Endothelial cell of umbilical vein (primary cell): ENCODE results near the gene CPNE5. TPM values are rescaled to one million over a fixed set of nuclear protein-coding genes. Genes with fewer than 3 reads are reported as not detected.

Experiments used
- BruUV-seq: library from RNA; stranded (reverse); fragments of 400-500 nt; replicated peaks from 2 replicates; lab custom pipeline; 2021; lab: Mats Ljungman, UMichigan
- CTCF ChIA-PET: fragments of 300-600, 350-600 bp; sonication (Branson Sonifier 250); formaldehyde crosslinking; loops from one replicate; lab custom pipeline; 2021; ENCODE audit warnings: antibody characterized with exemption, inconsistent platforms; lab: Charles Lee
- POLR2A ChIA-PET: fragments of 300-600, 350-600 bp; sonication (Branson Sonifier 250); formaldehyde crosslinking; loops from one replicate; lab custom pipeline; 2021; ENCODE audit warnings: antibody characterized with exemption, inconsistent platforms; lab: Charles Lee
- DNase-seq: peaks from one replicate; pipeline ENCODE4 v3.0.0-alpha.2; 2011; ENCODE audit warnings: low read depth, low spot score
- FAIRE-seq: peaks from 2 replicates; lab custom pipeline; 2011; peaks lifted over from hg19 to GRCh38; lab: Jason Lieb, UNC
- H2AFZ ChIP-seq: 2 replicates; pipeline ENCODE4 v1.6.0; 2012; ENCODE audit warnings: low read depth, low read length, control low read depth, inconsistent platforms
- H3K27ac ChIP-seq: 2 replicates; pipeline ENCODE4 v1.5.1; 2011; ENCODE audit warnings: low read depth, mild to moderate bottlenecking, control low read depth, low read length, moderate library complexity; ENCODE audit not compliant: insufficient read depth
- H3K27me3 ChIP-seq, 2 experiments: 2 replicates each; pipeline versions ENCODE4 v1.6.0 to v1.6.1; 2011; ENCODE audit warnings: low read length in 2 of 2, mixed read lengths in 1 of 2; ENCODE audit not compliant: control insufficient read depth in 2 of 2, insufficient read depth in 2 of 2
- H3K36me3 ChIP-seq, 2 experiments: 2 replicates in 1 of 2; 3 replicates in 1 of 2; pipeline ENCODE4 v1.5.1; 2011; ENCODE audit warnings: low read length in 2 of 2, mild to moderate bottlenecking in 1 of 2, moderate library complexity in 1 of 2; ENCODE audit not compliant: control insufficient read depth in 2 of 2, insufficient read depth in 2 of 2; ENCODE audit errors: extremely low read depth in 1 of 2
- H3K4me1 ChIP-seq: 3 replicates; pipeline ENCODE4 v1.5.1; 2011; ENCODE audit warnings: mild to moderate bottlenecking, low read length; ENCODE audit not compliant: control insufficient read depth, insufficient read depth; ENCODE audit errors: extremely low read depth
- H3K4me2 ChIP-seq: 2 replicates; pipeline ENCODE4 v1.6.1; 2011; ENCODE audit warnings: low read length, control low read depth, mixed read lengths; ENCODE audit not compliant: insufficient read depth
- H3K4me3 ChIP-seq, 3 experiments: fragments of 200-600 bp in 1 of 3; sonication (generic), shearing (Covaris generic) in 1 of 3; replicated peaks in 1 of 3; 2 replicates each; pipeline ENCODE4 v1.5.1; 2011 to 2016; ENCODE audit warnings: control low read depth in 3 of 3, low read length in 3 of 3, mild to moderate bottlenecking in 2 of 3, inconsistent platforms in 1 of 3, low read depth in 1 of 3, moderate library complexity in 1 of 3; ENCODE audit not compliant: insufficient read depth in 1 of 3
- H3K79me2 ChIP-seq: 2 replicates; pipeline ENCODE4 v1.6.0; 2012; ENCODE audit warnings: low read length, inconsistent platforms; ENCODE audit not compliant: control insufficient read depth, insufficient read depth
- H3K9ac ChIP-seq: replicated peaks from 2 replicates; pipeline ENCODE3; 2011; ENCODE audit warnings: low read length, control low read depth; ENCODE audit not compliant: insufficient read depth; ENCODE audit errors: extremely low read depth
- H3K9me1 ChIP-seq: replicated peaks from 3 replicates; pipeline ENCODE4 v1.6.0; 2011; ENCODE audit warnings: mild to moderate bottlenecking, low read length; ENCODE audit not compliant: control insufficient read depth, insufficient read depth; ENCODE audit errors: extremely low read depth
- H3K9me3 ChIP-seq: replicated peaks from 2 replicates; pipeline ENCODE4 v1.5.1; 2012; ENCODE audit warnings: low read length, inconsistent platforms; ENCODE audit not compliant: control insufficient read depth, insufficient read depth
- H4K20me1 ChIP-seq: replicated peaks from 2 replicates; pipeline ENCODE3; 2011; ENCODE audit warnings: mild to moderate bottlenecking, low read length; ENCODE audit not compliant: control insufficient read depth, insufficient read depth; ENCODE audit errors: extremely low read depth
- EZH2 ChIP-seq: IDR thresholded peaks from 2 replicates; pipeline ENCODE4 v1.6.1; 2012; ENCODE audit warnings: borderline replicate concordance, low read depth, mild to moderate bottlenecking, moderate library complexity, low read length, inconsistent platforms; ENCODE audit not compliant: severe bottlenecking
- FOS ChIP-seq: IDR thresholded peaks from 2 replicates; pipeline ENCODE4 v1.6.1; 2011; ENCODE audit warnings: mild to moderate bottlenecking, low read length, moderate library complexity, borderline replicate concordance; ENCODE audit not compliant: insufficient read depth
- GATA2 ChIP-seq: IDR thresholded peaks from 2 replicates; pipeline ENCODE4 v1.7.0; 2011; ENCODE audit warnings: low read depth, mild to moderate bottlenecking, moderate library complexity, mixed read lengths, low read length; ENCODE audit not compliant: insufficient read length, insufficient read depth
- JUN ChIP-seq: IDR thresholded peaks from 2 replicates; pipeline ENCODE4 v1.6.1; 2011; ENCODE audit warnings: borderline replicate concordance, low read depth; ENCODE audit not compliant: insufficient read length, insufficient read depth
- MYC ChIP-seq: IDR thresholded peaks from one replicate; pipeline ENCODE4 v1.6.1; 2011; ENCODE audit warnings: mild to moderate bottlenecking, low read depth, low read length
- POLR2A ChIP-seq: IDR thresholded peaks from 2 replicates; pipeline ENCODE4 v1.6.1; 2012; ENCODE audit warnings: low read depth, mild to moderate bottlenecking, control low read depth, low read length
- POLR2AphosphoS5 ChIP-seq: IDR thresholded peaks from 2 replicates; pipeline ENCODE4 v1.6.1; 2012; ENCODE audit warnings: low read depth, mild to moderate bottlenecking, control low read depth, low read length, moderate library complexity; ENCODE audit not compliant: insufficient read depth
- dilution Hi-C: fragments of 300-500 bp; cut with MboI; formaldehyde crosslinking; loops from one replicate; pipeline ENCODE4 v1.15.0; 2019; ENCODE audit warnings: low sequenced_read_pairs; ENCODE audit not compliant: extremely low pct_ligation_motif_present
- intact Hi-C: fragments of 100-400 bp; cut with micrococcal nuclease; formaldehyde crosslinking; loops from one replicate; pipeline ENCODE4 v1.10.0; 2022
- polyA plus RNA-seq, 4 experiments: library from polyadenylated mRNA; depleted of rRNA in 3 of 4; stranded (reverse) in 3 of 4; unstranded in 1 of 4; fragments of >200 nt; gene quantifications; 2 replicates each; pipeline versions ENCODE4 v1.2.1 to v1.2.3, GENCODE V29; 2011 to 2012; ENCODE audit warnings: missing spikeins in 1 of 4
- total RNA-seq: library from RNA; stranded (reverse); gene quantifications from 2 replicates; pipeline ENCODE4 v1.2.3, GENCODE V29; 2021
- TF ChIP-seq, protein P1 (sequence below): IDR thresholded peaks from 2 replicates; pipeline ENCODE4 v1.6.1; 2011; ENCODE audit not compliant: insufficient read depth, insufficient read length
- TF ChIP-seq, protein P2 (sequence below), 2 donors: IDR thresholded peaks; 1 replicate in 1 of 2; 2 replicates in 1 of 2; pipeline ENCODE4 v1.5.1; 2011; ENCODE audit warnings: low read length in 2 of 2, mild to moderate bottlenecking in 2 of 2, moderate library complexity in 2 of 2, control low read depth in 1 of 2, inconsistent platforms in 1 of 2, low read depth in 1 of 2; ENCODE audit not compliant: insufficient read depth in 1 of 2; ENCODE audit errors: extremely low read depth in 1 of 2

Gene CPNE5
- total and polyA plus RNA-seq, 2 donors (not counting 3 experiments of a cell fraction or from before 2014, with no cell fraction given): 18.8 to 49.4 TPM

- CTCF ChIA-PET: no interaction called here
- Histone ChIP-seq H3K4me3 (no peak overlapping the region), H3K9me1 (no peaks in the 10 kb centered on the region), H3K79me2 (no peaks in the 10 kb centered on the region), H3K9me3 (no peaks in the 10 kb centered on the region), H3K9ac (no peak overlapping the region), H4K20me1 (no peaks in the 10 kb centered on the region), H3K36me3 (no peaks in the 10 kb centered on the region), H3K27ac (no peak overlapping the region), H3K4me2 (no peak overlapping the region), H3K27me3 (no peaks in the 10 kb centered on the region), H3K4me1 (peaks cover 10% of the 10 kb centered on the region), H2AFZ (no peak overlapping the region)
- no TSS peak for BruUV-seq
- POLR2A ChIA-PET: no interaction called here
- intact Hi-C loops: no loop called here
- TF ChIP-seq, protein P1, sequence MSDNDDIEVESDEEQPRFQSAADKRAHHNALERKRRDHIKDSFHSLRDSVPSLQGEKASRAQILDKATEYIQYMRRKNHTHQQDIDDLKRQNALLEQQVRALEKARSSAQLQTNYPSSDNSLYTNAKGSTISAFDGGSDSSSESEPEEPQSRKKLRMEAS: no peak
- TF ChIP-seq EZH2 (no peak), POLR2AphosphoS5 (no peak), JUN (no peak), FOS (no peak), MYC (no peak), POLR2A (no peak), GATA2 (no peak)
- TF ChIP-seq, protein P2, sequence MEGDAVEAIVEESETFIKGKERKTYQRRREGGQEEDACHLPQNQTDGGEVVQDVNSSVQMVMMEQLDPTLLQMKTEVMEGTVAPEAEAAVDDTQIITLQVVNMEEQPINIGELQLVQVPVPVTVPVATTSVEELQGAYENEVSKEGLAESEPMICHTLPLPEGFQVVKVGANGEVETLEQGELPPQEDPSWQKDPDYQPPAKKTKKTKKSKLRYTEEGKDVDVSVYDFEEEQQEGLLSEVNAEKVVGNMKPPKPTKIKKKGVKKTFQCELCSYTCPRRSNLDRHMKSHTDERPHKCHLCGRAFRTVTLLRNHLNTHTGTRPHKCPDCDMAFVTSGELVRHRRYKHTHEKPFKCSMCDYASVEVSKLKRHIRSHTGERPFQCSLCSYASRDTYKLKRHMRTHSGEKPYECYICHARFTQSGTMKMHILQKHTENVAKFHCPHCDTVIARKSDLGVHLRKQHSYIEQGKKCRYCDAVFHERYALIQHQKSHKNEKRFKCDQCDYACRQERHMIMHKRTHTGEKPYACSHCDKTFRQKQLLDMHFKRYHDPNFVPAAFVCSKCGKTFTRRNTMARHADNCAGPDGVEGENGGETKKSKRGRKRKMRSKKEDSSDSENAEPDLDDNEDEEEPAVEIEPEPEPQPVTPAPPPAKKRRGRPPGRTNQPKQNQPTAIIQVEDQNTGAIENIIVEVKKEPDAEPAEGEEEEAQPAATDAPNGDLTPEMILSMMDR (IDR thresholded peaks at IDR 0.05; ENCODE audit: extremely low read depth in 1 of 2, insufficient read depth in 1 of 2, low read depth in 1 of 2, low read length in 2 of 2): no peak
- FAIRE-seq (no peak), DNase-seq (no peak)
- dilution Hi-C loops: no loop called here
These were observed 30.6 kb downstream of the CPNE5 start for GRCh38 chr6:36808634-36809033.
